ENCODE data around the gene GABARAP. TPM values are rescaled to one million over a fixed set of nuclear protein-coding genes. Genes with fewer than 3 reads are reported as not detected.

Gene GABARAP
- total RNA-seq, 4 donors from 2014 or later, result 446 to 840 (median 533) TPM

GRCh38 chr17:7215652-7216180 lies 26.5 kb downstream of the GABARAP start:
- H3K9me3 ChIP-seq, result no peaks in the 10 kb centered on the region
- DNase-seq (ENCODE audit: low spot score in 2 of 2), result no peak
- peaks cover 68% of the 10 kb centered on the region for H3K4me1 ChIP-seq
- TF ChIP-seq CTCF (IDR thresholded peaks at IDR 0.05), result no peak
- TF ChIP-seq POLR2AphosphoS5 (IDR thresholded peaks at IDR 0.05), result no peak
- TF ChIP-seq EP300 (IDR thresholded peaks at IDR 0.05), result no peak
- TF ChIP-seq POLR2A (IDR thresholded peaks at IDR 0.05), result no peak
- no peaks in the 10 kb centered on the region for H3K27me3 ChIP-seq
- no peaks in the 10 kb centered on the region for H3K36me3 ChIP-seq
- peak overlapping the region; percentile 50 for H3K4me3 ChIP-seq
- no peak overlapping the region for H3K27ac ChIP-seq
- WGBS, result 36% methylated on average over 9 of the region's 10 CpGs

GRCh38 chr17:7215136-7215638 lies 27.1 kb downstream of the GABARAP start:
- H3K27me3 ChIP-seq, result no peaks in the 10 kb centered on the region
- WGBS, result 41% methylated on average over 7 of the region's 9 CpGs
- H3K36me3 ChIP-seq, result no peaks in the 10 kb centered on the region
- DNase-seq (ENCODE audit: low spot score in 2 of 2), result no peak
- peak overlapping the region; percentile 56 for H3K4me3 ChIP-seq
- peaks cover 63% of the 10 kb centered on the region for H3K4me1 ChIP-seq
- peak overlapping the region; percentile 2 for H3K27ac ChIP-seq
- TF ChIP-seq EP300 (IDR thresholded peaks at IDR 0.05) (no peak), POLR2A (IDR thresholded peaks at IDR 0.05) (no peak), POLR2AphosphoS5 (IDR thresholded peaks at IDR 0.05) (peak in 1 of 3 donors; percentile 24)
- H3K9me3 ChIP-seq, result no peaks in the 10 kb centered on the region

GRCh38 chr17:7214300-7215135 lies 27.7 kb downstream of the GABARAP start:
- H3K4me3 ChIP-seq, result peak overlapping the region; percentile 56
- peak overlapping the region; percentile 72 for H3K27ac ChIP-seq
- H3K9me3 ChIP-seq, result no peaks in the 10 kb centered on the region
- TF ChIP-seq CTCF (IDR thresholded peaks at IDR 0.05) (peak; percentile 23 to 59), POLR2A (IDR thresholded peaks at IDR 0.05) (no peak), POLR2AphosphoS5 (IDR thresholded peaks at IDR 0.05) (peak in 1 of 3 donors; percentile 31), EP300 (IDR thresholded peaks at IDR 0.05) (no peak)
- no peaks in the 10 kb centered on the region for H3K36me3 ChIP-seq
- DNase-seq (ENCODE audit: low spot score in 2 of 2), result peak; percentile 99
- H3K27me3 ChIP-seq, result no peaks in the 10 kb centered on the region
- under 1% methylated on average over 43 of the region's 45 CpGs for WGBS
- peaks cover 59% of the 10 kb centered on the region for H3K4me1 ChIP-seq

- Histone ChIP-seq H3K27ac (peak overlapping the region; percentile 72), H3K27me3 (no peaks in the 10 kb centered on the region), H3K9me3 (no peaks in the 10 kb centered on the region), H3K4me3 (peak overlapping the region; percentile 56), H3K4me1 (peaks cover 52% of the 10 kb centered on the region), H3K36me3 (no peaks in the 10 kb centered on the region)
- 7% methylated on average over 15 of the region's 15 CpGs for WGBS
- DNase-seq (ENCODE audit: low spot score in 2 of 2), result no peak
- peak; percentile 11 to 16 for TF ChIP-seq CTCF (IDR thresholded peaks at IDR 0.05)
- no peak for TF ChIP-seq POLR2A (IDR thresholded peaks at IDR 0.05)
Observed at GRCh38 chr17:7213895-7214299, 28.4 kb downstream of the GABARAP start.

GRCh38 chr17:7211491-7212273 lies 30.6 kb downstream of the GABARAP start:
- Histone ChIP-seq H3K27ac (no peak overlapping the region), H3K9me3 (no peaks in the 10 kb centered on the region), H3K4me3 (no peak overlapping the region), H3K27me3 (no peaks in the 10 kb centered on the region), H3K36me3 (no peaks in the 10 kb centered on the region), H3K4me1 (peaks cover 31% of the 10 kb centered on the region)
- TF ChIP-seq CTCF (IDR thresholded peaks at IDR 0.05), result no peak
- no peak for TF ChIP-seq POLR2AphosphoS5 (IDR thresholded peaks at IDR 0.05)
- TF ChIP-seq POLR2A (IDR thresholded peaks at IDR 0.05), result no peak
- no peak for TF ChIP-seq EP300 (IDR thresholded peaks at IDR 0.05)
- DNase-seq (ENCODE audit: low spot score in 2 of 2), result no peak
- WGBS, result 30% methylated on average over 36 of the region's 37 CpGs
